SK-N-SH (cell line): ENCODE results near the gene TLCD4.

Experiments
- POLR2AphosphoS5 ChIP-seq: IDR thresholded peaks from 2 replicates; pipeline ENCODE4 v1.6.1; 2012; ENCODE audit warnings: low read depth, low read length
- RFX5 ChIP-seq: IDR thresholded peaks from 2 replicates; pipeline ENCODE4 v1.6.1; 2012; ENCODE audit warnings: mild to moderate bottlenecking, improper control_type of control experiment, low read length

DNA sequence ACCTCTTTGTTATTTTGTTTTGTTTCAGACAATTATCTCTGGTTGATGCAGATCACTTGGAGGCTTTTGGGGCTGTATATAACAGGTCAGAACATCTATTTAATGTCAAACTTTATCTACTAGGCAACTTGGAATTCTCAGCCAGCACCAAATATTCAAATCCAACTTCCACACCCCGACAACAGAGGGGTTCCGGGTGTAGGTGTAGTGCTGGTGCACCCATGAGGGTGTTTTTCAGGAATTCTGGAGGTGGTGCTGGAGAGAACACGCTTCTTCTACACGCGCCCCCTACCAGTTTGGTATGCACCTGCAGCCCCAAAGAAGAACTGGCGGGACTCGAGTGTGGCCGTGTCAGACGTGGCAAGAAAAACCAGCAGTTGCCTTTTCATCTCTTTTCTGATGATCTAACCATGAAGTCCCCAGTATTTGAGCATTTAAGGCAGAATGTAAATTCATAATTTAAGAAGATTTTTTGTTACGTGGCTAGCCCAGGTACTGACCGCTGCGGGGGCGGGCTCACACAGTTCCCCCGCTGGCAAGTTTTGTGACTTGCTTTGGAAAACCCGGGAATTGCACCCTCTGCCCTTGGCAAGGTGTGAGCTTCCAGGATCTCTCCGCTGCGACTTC, 462 bp upstream of the TLCD4 start:
- TF ChIP-seq RFX5 (no peak), POLR2AphosphoS5 (no peak)
